ENCODE data around the gene SLAMF6.
A peak's percentile ranks its signal among the peaks of the same experiment; 100 is the strongest.
"Not testable (repeated sequence)": the region's sequence is repeated elsewhere in the genome, so short reads cannot be mapped to it uniquely, and the experiment has no call there.

Gene SLAMF6

GRCh38 chr1:160500321-160500990 is 22.6 kb downstream of the SLAMF6 start:
- no peak for TF ChIP-seq CTCF (IDR thresholded peaks at IDR 0.05; ENCODE audit: low read depth, low read length, missing control alignments)
- H3K4me3 ChIP-seq (replicated peaks; ENCODE audit: low read depth, low read length) = no peak overlapping the region
- DNase-seq (ENCODE audit: extremely low read depth, low read depth) = no peak

GRCh38 chr1:160499631-160500030 is 23.4 kb downstream of the SLAMF6 start:
- no peak overlapping the region for H3K4me3 ChIP-seq (replicated peaks; ENCODE audit: low read depth, low read length)
- no peak for DNase-seq (ENCODE audit: extremely low read depth, low read depth)
- TF ChIP-seq CTCF (IDR thresholded peaks at IDR 0.05; ENCODE audit: low read depth, low read length, missing control alignments) = no peak

GRCh38 chr1:160498301-160499065 is 24.6 kb downstream of the SLAMF6 start:
- not testable (repeated sequence) for DNase-seq (ENCODE audit: extremely low read depth, low read depth); H3K4me3 ChIP-seq (replicated peaks; ENCODE audit: low read depth, low read length)

GRCh38 chr1:160496334-160496733 is 26.7 kb downstream of the SLAMF6 start:
- DNase-seq (ENCODE audit: extremely low read depth, low read depth) = no peak
- no peak overlapping the region for H3K4me3 ChIP-seq (replicated peaks; ENCODE audit: low read depth, low read length)
- no peak for TF ChIP-seq CTCF (IDR thresholded peaks at IDR 0.05; ENCODE audit: low read depth, low read length, missing control alignments)

GRCh38 chr1:160494620-160495019 is 28.4 kb downstream of the SLAMF6 start:
- DNase-seq (ENCODE audit: extremely low read depth, low read depth) = no peak
- TF ChIP-seq CTCF (IDR thresholded peaks at IDR 0.05; ENCODE audit: low read depth, low read length, missing control alignments) = peak; percentile 16

GRCh38 chr1:160492617-160493016 is 30.4 kb downstream of the SLAMF6 start:
- no peak for DNase-seq (ENCODE audit: extremely low read depth, low read depth)
- no peak for TF ChIP-seq CTCF (IDR thresholded peaks at IDR 0.05; ENCODE audit: low read depth, low read length, missing control alignments)

More at GRCh38 chr1:160494620-160495019, 28.4 kb downstream of the SLAMF6 start:
- no peak overlapping the region for H3K4me3 ChIP-seq (replicated peaks; ENCODE audit: low read depth, low read length)

GRCh38 chr1:160491981-160492380 is 31.1 kb downstream of the SLAMF6 start:
- no peak for TF ChIP-seq CTCF (IDR thresholded peaks at IDR 0.05; ENCODE audit: low read depth, low read length, missing control alignments)
- no peak for DNase-seq (ENCODE audit: extremely low read depth, low read depth)
- H3K4me3 ChIP-seq (replicated peaks; ENCODE audit: low read depth, low read length) = no peak overlapping the region

More at GRCh38 chr1:160492617-160493016, 30.4 kb downstream of the SLAMF6 start:
- H3K4me3 ChIP-seq (replicated peaks; ENCODE audit: low read depth, low read length) = no peak overlapping the region

Measured in HFF-Myc (cell line).